Mesenchymal stem cell (in vitro differentiated cells and primary cell): ENCODE measurements around the gene OR5B2.

ENCODE experiments used
- DNase-seq: peaks from one replicate; pipeline ENCODE4 v3.0.0-alpha.2; 2013
- H2AFZ ChIP-seq: one replicate; pipeline ENCODE4 v1.6.1; 2013; ENCODE audit warnings: low read depth, mild to moderate bottlenecking, control low read depth, inconsistent platforms, low read length, moderate library complexity
- H2AK5ac ChIP-seq: 2 replicates; pipeline ENCODE4 v1.6.1; 2013; ENCODE audit warnings: low read length, moderate library complexity, mild to moderate bottlenecking, inconsistent platforms; ENCODE audit not compliant: severe bottlenecking
- H2BK120ac ChIP-seq: one replicate; pipeline ENCODE4 v1.6.1; 2013; ENCODE audit warnings: low read depth, mild to moderate bottlenecking, inconsistent platforms, low read length, moderate library complexity
- H2BK12ac ChIP-seq, 2 experiments: one replicate each; pipeline ENCODE4 v1.6.1; 2013; ENCODE audit warnings: inconsistent platforms in 2 of 2, low read length in 2 of 2, mild to moderate bottlenecking in 2 of 2, moderate library complexity in 2 of 2, control low read depth in 1 of 2
- H2BK15ac ChIP-seq: one replicate; pipeline ENCODE4 v1.6.1; 2013; ENCODE audit warnings: mild to moderate bottlenecking, low read depth, inconsistent platforms; ENCODE audit not compliant: poor library complexity, severe bottlenecking
- H2BK5ac ChIP-seq: 2 replicates; pipeline ENCODE4 v1.6.1; 2013; ENCODE audit warnings: low read depth, mild to moderate bottlenecking, low read length, control low read depth, inconsistent platforms; ENCODE audit not compliant: poor library complexity, severe bottlenecking
- H3K14ac ChIP-seq, 2 experiments: one replicate each; pipeline ENCODE4 v1.6.1; 2013; ENCODE audit warnings: inconsistent platforms in 2 of 2, low read length in 2 of 2, control low read depth in 1 of 2, mild to moderate bottlenecking in 1 of 2, moderate library complexity in 1 of 2
- H3K18ac ChIP-seq, 2 experiments: one replicate each; pipeline ENCODE4 v1.6.1; 2013; ENCODE audit warnings: inconsistent platforms in 2 of 2, low read length in 2 of 2, control low read depth in 1 of 2, low read depth in 1 of 2, mild to moderate bottlenecking in 1 of 2
- H3K23ac ChIP-seq, 2 experiments: one replicate each; pipeline ENCODE4 v1.6.1; 2013; ENCODE audit warnings: inconsistent platforms in 2 of 2, low read length in 2 of 2, mild to moderate bottlenecking in 2 of 2, moderate library complexity in 2 of 2, control low read depth in 1 of 2
- H3K27ac ChIP-seq: 2 replicates; pipeline ENCODE4 v1.5.1; 2013; ENCODE audit warnings: mild to moderate bottlenecking, moderate library complexity, low read length, control low read depth, inconsistent platforms; ENCODE audit not compliant: poor library complexity, severe bottlenecking
- H3K27me3 ChIP-seq, 2 experiments: 2 replicates each; pipeline versions ENCODE4 v1.6.1 to v1.7.0; 2013; ENCODE audit warnings: low read length in 2 of 2, mild to moderate bottlenecking in 2 of 2, moderate library complexity in 2 of 2, control low read depth in 1 of 2, inconsistent platforms in 1 of 2; ENCODE audit not compliant: control insufficient read depth in 1 of 2, insufficient read depth in 1 of 2
- H3K36me3 ChIP-seq, 2 experiments: 2 replicates each; pipeline versions ENCODE4 v1.6.1 to v1.7.0; 2013; ENCODE audit warnings: low read length in 2 of 2, control low read depth in 1 of 2, inconsistent platforms in 1 of 2, low read depth in 1 of 2, mild to moderate bottlenecking in 1 of 2; ENCODE audit not compliant: insufficient read depth in 2 of 2, control insufficient read depth in 1 of 2
- H3K4ac ChIP-seq, 2 experiments: one replicate each; pipeline ENCODE4 v1.6.1; 2013; ENCODE audit warnings: inconsistent platforms in 2 of 2, low read length in 2 of 2, mild to moderate bottlenecking in 2 of 2, moderate library complexity in 2 of 2, control low read depth in 1 of 2, low read depth in 1 of 2
- H3K4me1 ChIP-seq: 2 replicates; pipeline ENCODE4 v1.6.1; 2013; ENCODE audit warnings: low read depth, low read length, control low read depth; ENCODE audit not compliant: control insufficient read depth, insufficient read depth
- H3K4me2 ChIP-seq: 2 replicates; pipeline ENCODE4 v1.6.1; 2013; ENCODE audit warnings: low read length, mild to moderate bottlenecking, inconsistent platforms; ENCODE audit not compliant: poor library complexity, severe bottlenecking
- H3K4me3 ChIP-seq, 2 experiments: 2 replicates each; pipeline versions ENCODE4 v1.5.1 to v1.7.0; 2013; ENCODE audit warnings: low read length in 2 of 2, mild to moderate bottlenecking in 2 of 2, control low read depth in 1 of 2, low read depth in 1 of 2; ENCODE audit not compliant: insufficient read depth in 1 of 2
- H3K79me1 ChIP-seq: replicated peaks from 2 replicates; pipeline ENCODE4 v1.6.1; 2013; ENCODE audit warnings: mild to moderate bottlenecking, control low read depth, low read length, inconsistent platforms; ENCODE audit not compliant: poor library complexity, severe bottlenecking
- H3K9ac ChIP-seq: 2 replicates; pipeline ENCODE4 v1.7.0; 2013; ENCODE audit warnings: mild to moderate bottlenecking, low read length, moderate library complexity
- H3K9me3 ChIP-seq: 2 replicates; pipeline ENCODE4 v1.7.0; 2013; ENCODE audit warnings: mild to moderate bottlenecking, low read length; ENCODE audit not compliant: control insufficient read depth
- H4K8ac ChIP-seq: one replicate; pipeline ENCODE4 v1.6.1; 2013; ENCODE audit warnings: inconsistent platforms, mild to moderate bottlenecking, low read length, moderate library complexity
- H4K91ac ChIP-seq: one replicate; pipeline ENCODE4 v1.6.1; 2013; ENCODE audit warnings: mild to moderate bottlenecking, low read length, inconsistent platforms
- WGBS: methylation state at CpG from one replicate; pipeline ENCODE4 v1.1.7; 2013; ENCODE audit warnings: mixed read lengths; 5-methylcytosine and 5-hydroxymethylcytosine counted together

OR5B2 gene

DNA sequence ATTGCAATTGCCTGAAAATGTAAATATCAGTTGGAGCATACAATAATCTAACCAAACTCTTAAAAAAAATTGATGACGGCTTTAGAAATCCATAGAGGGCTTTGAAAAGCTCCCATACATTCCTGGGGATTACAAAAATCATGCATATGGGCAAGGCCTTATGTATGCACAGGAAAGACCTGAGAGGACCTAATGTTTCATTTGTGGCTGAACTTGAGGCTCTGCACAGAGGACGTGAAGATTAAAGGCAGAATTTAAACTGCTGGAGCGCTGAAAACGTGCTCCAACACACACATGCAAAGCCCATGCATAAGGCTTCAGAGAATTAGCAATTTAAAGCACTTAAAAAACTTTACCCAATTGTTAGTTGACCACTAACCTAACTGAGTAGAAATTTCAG is 10.6 kb upstream of the OR5B2 start:
- Histone ChIP-seq H3K18ac (no peak overlapping the region), H3K4ac (no peak overlapping the region), H2BK15ac (no peak overlapping the region), H2BK5ac (no peak overlapping the region), H3K9ac (no peak overlapping the region), H2AFZ (no peak overlapping the region), H3K23ac (no peak overlapping the region), H3K27ac (no peak overlapping the region), H4K91ac (no peak overlapping the region), H4K8ac (no peak overlapping the region), H3K4me2 (no peak overlapping the region), H3K27me3 (no peaks in the 10 kb centered on the region), H2BK12ac (no peak overlapping the region), H2BK120ac (no peak overlapping the region), H3K79me1 (no peaks in the 10 kb centered on the region), H3K14ac (no peak overlapping the region), H3K9me3 (peaks cover 42% of the 10 kb centered on the region), H3K36me3 (no peaks in the 10 kb centered on the region), H3K4me1 (no peaks in the 10 kb centered on the region), H2AK5ac (no peak overlapping the region), H3K4me3 (no peak overlapping the region)
- 31% methylated on average over 4 of the region's 4 CpGs for WGBS
- DNase-seq, result no peak

DNA sequence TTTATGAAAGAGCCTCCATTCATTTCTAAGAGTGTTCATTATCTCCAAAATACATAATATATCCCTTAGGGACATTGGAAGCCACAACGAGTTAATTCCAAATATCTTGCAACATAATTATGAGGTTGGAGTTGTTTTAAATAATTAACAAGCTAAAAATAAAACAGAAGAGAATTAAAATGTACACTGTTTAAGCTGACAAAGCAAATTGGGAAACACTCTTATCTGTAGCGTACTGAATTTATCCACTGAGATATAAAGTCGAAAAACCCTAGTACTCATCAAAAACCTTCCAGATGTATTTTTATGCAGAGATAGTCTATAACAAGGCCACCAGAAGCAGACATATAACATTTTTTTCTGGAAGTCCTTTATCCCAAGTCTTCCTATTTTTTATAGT is 6.3 kb upstream of the OR5B2 start:
- Histone ChIP-seq H3K36me3 (no peaks in the 10 kb centered on the region), H3K79me1 (no peaks in the 10 kb centered on the region), H2AK5ac (no peak overlapping the region), H3K4me3 (no peak overlapping the region), H3K14ac (no peak overlapping the region), H2BK120ac (no peak overlapping the region), H2BK15ac (no peak overlapping the region), H3K4ac (no peak overlapping the region), H3K9me3 (peaks cover 26% of the 10 kb centered on the region), H3K18ac (no peak overlapping the region), H2BK12ac (no peak overlapping the region), H3K9ac (no peak overlapping the region), H2BK5ac (no peak overlapping the region), H4K91ac (no peak overlapping the region), H2AFZ (no peak overlapping the region), H3K27me3 (no peaks in the 10 kb centered on the region), H3K4me1 (no peaks in the 10 kb centered on the region), H3K27ac (no peak overlapping the region), H3K4me2 (no peak overlapping the region), H3K23ac (no peak overlapping the region), H4K8ac (no peak overlapping the region)
- no peak for DNase-seq
- WGBS, result 89% methylated on average over 2 of the region's 3 CpGs

DNA sequence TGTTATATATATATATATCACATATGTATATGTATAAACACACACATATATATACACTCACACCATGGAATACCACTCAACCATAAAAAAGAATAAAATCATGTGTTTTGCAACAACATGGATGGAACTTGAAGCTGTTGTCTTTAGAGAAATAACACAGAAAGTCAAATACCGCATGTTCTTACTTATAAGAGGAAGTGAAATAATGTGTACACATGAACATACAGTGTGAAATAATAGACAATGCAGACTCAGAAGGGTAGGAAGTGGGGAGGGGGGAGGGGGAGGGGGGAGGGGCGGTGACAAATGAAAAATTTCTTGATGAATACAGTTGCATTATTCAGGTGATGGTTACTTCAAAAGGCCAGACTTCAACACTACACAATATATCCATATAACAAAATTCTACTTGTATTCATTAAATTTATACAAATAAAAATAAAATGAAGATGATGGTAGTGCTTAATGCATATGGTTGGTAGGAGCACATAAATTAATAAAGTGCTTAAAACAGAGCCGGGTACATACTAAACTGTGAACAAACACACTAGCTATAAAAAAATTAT is 5.8 kb upstream of the OR5B2 start:
- Histone ChIP-seq H3K9me3 (peaks cover 24% of the 10 kb centered on the region), H3K4me1 (no peaks in the 10 kb centered on the region), H2AK5ac (no peak overlapping the region), H3K27ac (no peak overlapping the region), H4K91ac (no peak overlapping the region), H3K18ac (no peak overlapping the region), H3K79me1 (no peaks in the 10 kb centered on the region), H4K8ac (no peak overlapping the region), H2BK12ac (no peak overlapping the region), H3K14ac (no peak overlapping the region), H3K27me3 (no peaks in the 10 kb centered on the region), H2AFZ (no peak overlapping the region), H3K23ac (no peak overlapping the region), H3K9ac (no peak overlapping the region), H2BK5ac (no peak overlapping the region), H3K4ac (no peak overlapping the region), H3K36me3 (no peaks in the 10 kb centered on the region), H3K4me2 (no peak overlapping the region), H2BK120ac (no peak overlapping the region), H2BK15ac (no peak overlapping the region), H3K4me3 (no peak overlapping the region)
- DNase-seq, result no peak
- no CpG with 5 or more reads among the region's 3 CpGs for WGBS

DNA sequence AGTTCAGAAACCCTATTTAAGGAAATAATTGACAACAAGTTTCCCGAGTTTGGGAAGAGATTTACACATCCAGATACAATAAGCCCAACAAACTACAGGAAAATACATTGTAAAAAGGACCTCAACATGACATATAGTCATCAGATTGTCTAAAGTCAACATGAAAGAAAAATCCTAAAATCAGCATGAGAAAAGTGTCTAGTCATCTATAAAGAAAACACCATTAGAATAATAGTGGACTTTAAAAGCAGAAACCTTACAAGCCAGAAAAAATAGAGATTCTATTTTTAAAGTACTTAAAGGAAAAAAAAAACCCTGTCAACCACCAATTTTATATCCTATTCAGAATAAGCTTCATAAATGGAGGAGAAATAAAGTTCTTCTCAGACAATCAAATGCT is 1.4 kb upstream of the OR5B2 start:
- Histone ChIP-seq H4K91ac (no peak overlapping the region), H3K4ac (no peak overlapping the region), H2BK120ac (no peak overlapping the region), H3K14ac (no peak overlapping the region), H3K9me3 (peaks cover 14% of the 10 kb centered on the region), H3K4me2 (no peak overlapping the region), H3K23ac (no peak overlapping the region), H3K27me3 (no peaks in the 10 kb centered on the region), H3K36me3 (no peaks in the 10 kb centered on the region), H3K4me1 (no peaks in the 10 kb centered on the region), H2BK15ac (no peak overlapping the region), H3K9ac (no peak overlapping the region), H3K4me3 (no peak overlapping the region), H3K79me1 (no peaks in the 10 kb centered on the region), H2BK5ac (no peak overlapping the region), H3K18ac (no peak overlapping the region), H4K8ac (no peak overlapping the region), H2AK5ac (no peak overlapping the region), H3K27ac (no peak overlapping the region), H2BK12ac (no peak overlapping the region), H2AFZ (no peak overlapping the region)
- WGBS, result 0% methylated on average over 1 of the region's 1 CpG
- no peak for DNase-seq
